HCT116 (cell line): Measurements from ENCODE around the gene NRCAM. TPM values are rescaled to one million over a fixed set of nuclear protein-coding genes. Genes with fewer than 3 reads are reported as not detected.

Source experiments
- ATAC-seq: fragments of 200-7000 bp; cut with Tn5 transposase; 2 replicates; pipeline ENCODE4 v1.9.1; 2020; ENCODE audit warnings: mild to moderate bottlenecking, moderate library complexity
- BruUV-seq: library from RNA; stranded (reverse); fragments of 400-500 nt; replicated peaks from 2 replicates; lab custom pipeline; 2021; lab: Mats Ljungman, UMichigan
- CTCF ChIA-PET: fragments of 300-600 bp; sonication (Branson Sonifier 250); formaldehyde crosslinking; loops from one replicate; lab custom pipeline; 2021; ENCODE audit warnings: antibody characterized with exemption; lab: Charles Lee
- POLR2A ChIA-PET: fragments of 300-600, 350-600 bp; sonication (Branson Sonifier 250); formaldehyde crosslinking; loops from one replicate; lab custom pipeline; 2021; ENCODE audit warnings: antibody characterized with exemption; lab: Charles Lee
- RAD21 ChIA-PET, 2 experiments: fragments of 300-600 bp; sonication (Branson Sonifier 250); formaldehyde crosslinking; loops; one replicate each; lab custom pipeline; 2023; ENCODE audit warnings: low total read pairs in 2 of 2; ENCODE audit not compliant: uncharacterized antibody in 2 of 2, unreplicated experiment in 2 of 2, low non-redundant PET in 1 of 2; lab: Charles Lee
- DNase-seq: peaks from one replicate; pipeline ENCODE4 v3.0.0-alpha.2; 2010; ENCODE audit warnings: low read depth, low spot score
- H2AFZ ChIP-seq: fragments of 200-600 bp; shearing (Covaris generic), sonication (generic); 2 replicates; pipeline ENCODE4 v1.6.1; 2017; ENCODE audit warnings: low read depth, mixed run types, mixed read lengths, antibody characterized with exemption, low read length; ENCODE audit not compliant: poor library complexity, severe bottlenecking
- H3K27ac ChIP-seq: 2 replicates; pipeline ENCODE4 v1.5.1; 2012; ENCODE audit warnings: low read depth, low read length
- H3K27me3 ChIP-seq: fragments of 200-600 bp; sonication (generic); 2 replicates; pipeline ENCODE4 v1.6.1; 2016; ENCODE audit warnings: mixed run types, low read length, mixed read lengths; ENCODE audit not compliant: insufficient read depth
- H3K36me3 ChIP-seq, 2 experiments: fragments of 200-500 bp in 1 of 2; fragments of 200-600 bp in 1 of 2; sonication (Bioruptor generic) in 1 of 2; sonication (generic) in 1 of 2; 2 replicates each; pipeline versions ENCODE4 v1.5.1 to v1.6.1; 2014 to 2016; ENCODE audit warnings: low read length in 2 of 2, inconsistent platforms in 1 of 2, mixed read lengths in 1 of 2, mixed run types in 1 of 2; ENCODE audit not compliant: insufficient read depth in 2 of 2, control insufficient read depth in 1 of 2
- H3K4me1 ChIP-seq, 2 experiments: fragments of 200-600 bp in 1 of 2; sonication (generic) in 1 of 2; 2 replicates each; pipeline versions ENCODE4 v1.5.1 to v1.6.1; 2012 to 2017; ENCODE audit warnings: low read length in 2 of 2, inconsistent platforms in 1 of 2, mild to moderate bottlenecking in 1 of 2, mixed read lengths in 1 of 2, mixed run types in 1 of 2, moderate library complexity in 1 of 2; ENCODE audit not compliant: insufficient read depth in 2 of 2, control insufficient read depth in 1 of 2
- H3K4me2 ChIP-seq: fragments of 200-600 bp; sonication (generic); 2 replicates; pipeline ENCODE4 v1.6.1; 2017; ENCODE audit warnings: mixed run types, low read length, mixed read lengths
- H3K4me3 ChIP-seq, 2 experiments: fragments of 200-600 bp in 1 of 2; sonication (generic) in 1 of 2; replicated peaks in 1 of 2; 2 replicates each; pipeline ENCODE4 v1.5.1; 2011 to 2016; ENCODE audit warnings: low read length in 2 of 2, control low read depth in 1 of 2, low read depth in 1 of 2, mild to moderate bottlenecking in 1 of 2, mixed read lengths in 1 of 2, mixed run types in 1 of 2
- H3K79me2 ChIP-seq: fragments of 200-600 bp; sonication (generic); 2 replicates; pipeline ENCODE4 v1.6.1; 2017; ENCODE audit warnings: mild to moderate bottlenecking, mixed run types, low read length, moderate library complexity, mixed read lengths; ENCODE audit not compliant: insufficient read depth
- H3K9ac ChIP-seq: fragments of 200-600 bp; sonication (generic); 2 replicates; pipeline ENCODE4 v1.6.1; 2016; ENCODE audit warnings: low read length, mixed read lengths
- H3K9me2 ChIP-seq: fragments of 200-600 bp; sonication (generic), shearing (Covaris generic); 2 replicates; pipeline ENCODE4 v1.6.1; 2017; ENCODE audit warnings: mixed run types, mild to moderate bottlenecking, moderate library complexity; ENCODE audit not compliant: insufficient read depth
- H3K9me3 ChIP-seq, 2 experiments: fragments of 200-500 bp in 1 of 2; fragments of 200-600 bp in 1 of 2; sonication (Bioruptor generic) in 1 of 2; sonication (generic) in 1 of 2; 2 replicates each; pipeline ENCODE4 v1.6.1; 2014 to 2017; ENCODE audit warnings: low read length in 2 of 2, mixed read lengths in 2 of 2, inconsistent platforms in 1 of 2, low read depth in 1 of 2, mild to moderate bottlenecking in 1 of 2, mixed run types in 1 of 2, moderate library complexity in 1 of 2; ENCODE audit not compliant: control insufficient read depth in 1 of 2, insufficient read depth in 1 of 2
- H4K20me1 ChIP-seq: fragments of 200-600 bp; sonication (generic), shearing (Covaris generic); 2 replicates; pipeline ENCODE4 v1.6.1; 2017; ENCODE audit warnings: mixed run types, mild to moderate bottlenecking, moderate library complexity; ENCODE audit not compliant: insufficient read depth
- ATF3 ChIP-seq: IDR thresholded peaks from 2 replicates; pipeline ENCODE4 v1.6.1; 2012
- CBX3 ChIP-seq: IDR thresholded peaks from 2 replicates; pipeline ENCODE4 v1.6.1; 2012; ENCODE audit warnings: low read depth
- CEBPB ChIP-seq: IDR thresholded peaks from 2 replicates; pipeline ENCODE4 v1.6.1; 2012; ENCODE audit warnings: low read depth
- CTCF ChIP-seq, 3 experiments: fragments of 200-600 bp in 1 of 3; sonication (generic) in 1 of 3; IDR thresholded peaks in 2 of 3; conservative IDR thresholded peaks in 1 of 3; 2 replicates each; pipeline ENCODE4 v1.5.1; 2012 to 2017; ENCODE audit warnings: low read depth in 2 of 3, low read length in 2 of 3, antibody characterized with exemption in 1 of 3, borderline replicate concordance in 1 of 3, control low read depth in 1 of 3, mild to moderate bottlenecking in 1 of 3, mixed read lengths in 1 of 3, mixed run types in 1 of 3, moderate library complexity in 1 of 3; ENCODE audit not compliant: insufficient read depth in 1 of 3
- ELF1 ChIP-seq: IDR thresholded peaks from 2 replicates; pipeline ENCODE4 v1.6.1; 2012; ENCODE audit warnings: low read depth, borderline replicate concordance
- EZH2 ChIP-seq: fragments of 200-600 bp; sonication (generic); IDR thresholded peaks from 2 replicates; pipeline ENCODE4 v1.6.1; 2017; ENCODE audit warnings: antibody characterized with exemption, mixed run types
- EZH2phosphoT487 ChIP-seq: fragments of 200-600 bp; IDR thresholded peaks from 2 replicates; pipeline ENCODE4 v1.6.1; 2018; ENCODE audit warnings: antibody characterized with exemption, borderline replicate concordance
- JUND ChIP-seq: IDR thresholded peaks from 2 replicates; pipeline ENCODE4 v1.6.1; 2012
- MAX ChIP-seq: IDR thresholded peaks from 2 replicates; pipeline ENCODE4 v1.6.1; 2012
- POLR2A ChIP-seq: IDR thresholded peaks from 2 replicates; pipeline ENCODE4 v1.7.0; 2011; ENCODE audit warnings: borderline replicate concordance; ENCODE audit not compliant: insufficient read depth, insufficient read length; ENCODE audit errors: extremely low read depth
- POLR2AphosphoS5 ChIP-seq: IDR thresholded peaks from 2 replicates; pipeline ENCODE4 v1.6.1; 2011; ENCODE audit warnings: mild to moderate bottlenecking, low read depth, low read length, moderate library complexity
- RAD21 ChIP-seq: IDR thresholded peaks from 2 replicates; pipeline ENCODE4 v1.6.1; 2012; ENCODE audit warnings: low read depth, mild to moderate bottlenecking
- REST ChIP-seq: IDR thresholded peaks from 2 replicates; pipeline ENCODE4 v1.6.1; 2012; ENCODE audit warnings: low read depth
- SRF ChIP-seq: IDR thresholded peaks from 2 replicates; pipeline ENCODE4 v1.6.1; 2012; ENCODE audit warnings: low read depth
- ZFX ChIP-seq: fragments of 450-650 bp; IDR thresholded peaks from 2 replicates; pipeline ENCODE4 v1.6.1; 2017
- ZNF274 ChIP-seq: fragments of 200-500 bp; sonication (Bioruptor generic); IDR thresholded peaks from 2 replicates; pipeline ENCODE4 v1.6.1; 2014; ENCODE audit warnings: mild to moderate bottlenecking, low read depth, low read length, inconsistent platforms
- intact Hi-C: fragments of 100-400 bp; cut with micrococcal nuclease; formaldehyde crosslinking; loops from 2 replicates; pipeline ENCODE4 v1.10.0; 2022
- total RNA-seq: library from RNA; stranded (reverse); gene quantifications from one replicate; pipeline ENCODE4 v1.2.1, GENCODE V29; 2021; ENCODE audit not compliant: unreplicated experiment

Gene NRCAM
- total RNA-seq, 1 experiment from 2014 or later, result 0.15 TPM

GRCh38 chr7:108190891-108191290 lies 265.3 kb downstream of the NRCAM start:
- ATAC-seq (no peak), DNase-seq (no peak)
- RAD21 ChIA-PET, result no interaction called here
- peaks cover 0 to under 1% of the 10 kb centered on the region in 2 experiments; a peak in 1 of 4 replicates for H3K4me1 ChIP-seq
- no peak for TF ChIP-seq CEBPB
- no peak for TF ChIP-seq RAD21
- TF ChIP-seq SRF, result no peak
- no peak for TF ChIP-seq CTCF (IDR thresholded peaks at IDR 0.05 in 2 of 3, conservative IDR thresholded peaks at IDR 0.05 in 1 of 3; ENCODE audit: borderline replicate concordance in 1 of 3, insufficient read depth in 1 of 3, low read depth in 2 of 3, low read length in 2 of 3)
- TF ChIP-seq ZFX, result no peak
- no peak for TF ChIP-seq CBX3
- TF ChIP-seq EZH2phosphoT487, result no peak
- no peak for TF ChIP-seq REST
- TF ChIP-seq JUND, result no peak
- TF ChIP-seq POLR2A, result no peak
- TF ChIP-seq ELF1, result no peak
- no peak for TF ChIP-seq ZNF274
- no peak for TF ChIP-seq MAX
- no peak for TF ChIP-seq EZH2
- TF ChIP-seq POLR2AphosphoS5, result no peak
- TF ChIP-seq ATF3, result no peak
- CTCF ChIA-PET, result no interaction called here
- H2AFZ ChIP-seq, result no peak overlapping the region
- no peak overlapping the region for H3K9ac ChIP-seq
- H4K20me1 ChIP-seq, result no peaks in the 10 kb centered on the region
- H3K27ac ChIP-seq, result no peak overlapping the region
- POLR2A ChIA-PET, result no interaction called here
- no peaks in the 10 kb centered on the region for H3K9me3 ChIP-seq
- no peaks in the 10 kb centered on the region for H3K27me3 ChIP-seq
- no peaks in the 10 kb centered on the region for H3K36me3 ChIP-seq
- H3K79me2 ChIP-seq, result no peaks in the 10 kb centered on the region
- no peaks in the 10 kb centered on the region for H3K9me2 ChIP-seq
- no peak overlapping the region for H3K4me3 ChIP-seq
- no peak overlapping the region for H3K4me2 ChIP-seq
- intact Hi-C loops, result no loop called here
- no TSS peak for BruUV-seq
